Measurements from ENCODE around the gene DYNC2H1. TPM values are rescaled to one million over a fixed set of nuclear protein-coding genes. Genes with fewer than 3 reads are reported as not detected.

The DYNC2H1 gene
- total and polyA plus RNA-seq, 4 donors = 0.88 to 22.1 (median 16.5) TPM

GRCh38 chr11:103450241-103450640, 341.0 kb downstream of the DYNC2H1 start:
- H3K9me3 ChIP-seq (ENCODE audit: control insufficient read depth, low read length) = no peaks in the 10 kb centered on the region
- intact Hi-C loops (cut with DNase I) = no loop called here
- H3K4me1 ChIP-seq (ENCODE audit: control insufficient read depth in 1 of 2, insufficient read depth in 2 of 2, low read length in 2 of 2) = no peaks in the 10 kb centered on the region
- no peak overlapping the region for H3K4me3 ChIP-seq (ENCODE audit: low read length in 2 of 2)
- no peak for DNase-seq
- no peak for ATAC-seq (ENCODE audit: low FRiP score)
- H3K27ac ChIP-seq (ENCODE audit: low read depth in 1 of 2, low read length in 2 of 2) = no peak overlapping the region
- H3K36me3 ChIP-seq (ENCODE audit: control insufficient read depth in 1 of 2, insufficient read depth in 2 of 2, low read length in 1 of 2) = no peaks in the 10 kb centered on the region
- H3K27me3 ChIP-seq (ENCODE audit: control insufficient read depth in 1 of 2, insufficient read depth in 2 of 2, low read length in 1 of 2) = no peaks in the 10 kb centered on the region
- WGBS, 2 donors = 31 to 50% methylated on average over 4 of the region's 4 CpGs

DNA sequence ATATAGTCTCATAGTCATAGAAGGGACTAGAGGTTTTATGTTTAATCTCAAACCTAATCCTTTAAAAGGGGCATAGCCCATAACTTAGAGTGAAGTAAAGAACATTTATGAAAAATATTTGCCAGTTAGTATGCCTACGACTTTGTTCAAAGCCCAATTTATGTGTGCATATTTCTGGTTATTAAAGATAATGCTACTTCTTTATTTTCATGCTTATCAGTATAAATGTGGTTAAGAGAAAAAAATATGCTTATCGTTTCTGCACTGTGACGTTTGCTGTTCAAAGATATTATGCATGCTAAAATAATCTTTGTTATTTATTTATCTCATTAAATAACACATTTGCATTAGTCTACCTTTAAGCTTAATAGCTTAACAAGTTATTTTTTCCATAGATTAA, 343.9 kb downstream of the DYNC2H1 start:
- Histone ChIP-seq H3K36me3 (ENCODE audit: control insufficient read depth in 1 of 2, insufficient read depth in 2 of 2, low read length in 1 of 2) (no peaks in the 10 kb centered on the region), H3K4me1 (ENCODE audit: control insufficient read depth in 1 of 2, insufficient read depth in 2 of 2, low read length in 2 of 2) (no peaks in the 10 kb centered on the region), H3K27ac (ENCODE audit: low read depth in 1 of 2, low read length in 2 of 2) (no peak overlapping the region), H3K27me3 (ENCODE audit: control insufficient read depth in 1 of 2, insufficient read depth in 2 of 2, low read length in 1 of 2) (no peaks in the 10 kb centered on the region), H3K4me3 (ENCODE audit: low read length in 2 of 2) (no peak overlapping the region), H3K9me3 (ENCODE audit: control insufficient read depth, low read length) (no peaks in the 10 kb centered on the region)
- intact Hi-C loops (cut with DNase I) = no loop called here
- ATAC-seq (ENCODE audit: low FRiP score) = no peak
- DNase-seq = no peak
- WGBS, 2 donors = 62 to 63% methylated on average over 3 of the region's 3 CpGs

DNA sequence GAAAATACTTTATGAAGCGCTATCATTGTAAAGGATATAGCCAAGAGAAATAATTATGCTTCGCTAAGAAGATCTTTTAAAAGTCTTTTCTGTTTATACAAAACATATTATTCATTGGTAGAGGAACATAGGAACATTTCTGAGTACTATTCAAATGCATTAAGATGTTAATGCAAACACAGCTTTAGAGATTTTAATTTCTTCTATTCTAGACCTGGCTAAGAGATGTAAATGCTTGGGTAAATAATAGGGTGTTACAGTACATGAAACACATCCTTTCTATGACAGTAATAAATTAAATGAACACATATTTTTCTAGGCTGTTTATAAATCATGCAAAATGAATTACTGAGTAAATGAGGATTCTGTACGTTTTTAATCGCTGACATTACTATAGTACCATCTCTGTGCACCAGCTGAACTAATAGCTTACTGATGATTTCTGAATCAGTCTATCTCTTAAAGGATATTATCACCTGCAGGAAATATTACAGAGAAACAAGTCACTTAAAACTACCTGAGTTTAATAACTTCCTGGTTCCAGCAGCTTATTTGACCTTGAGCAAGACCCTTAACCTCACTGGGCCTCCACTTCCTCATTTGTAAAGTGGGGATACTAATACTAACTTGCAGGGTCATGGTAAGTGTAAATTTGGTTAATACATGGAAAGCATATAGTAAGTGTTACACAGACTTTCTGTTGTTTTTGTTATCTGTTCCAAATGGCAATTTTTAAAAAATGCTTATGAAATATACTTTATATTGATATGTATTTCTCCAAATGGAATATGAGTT, 344.9 kb downstream of the DYNC2H1 start:
- Histone ChIP-seq H3K27me3 (ENCODE audit: control insufficient read depth in 1 of 2, insufficient read depth in 2 of 2, low read length in 1 of 2) (no peaks in the 10 kb centered on the region), H3K4me3 (ENCODE audit: low read length in 2 of 2) (no peak overlapping the region), H3K4me1 (ENCODE audit: control insufficient read depth in 1 of 2, insufficient read depth in 2 of 2, low read length in 2 of 2) (no peaks in the 10 kb centered on the region), H3K27ac (ENCODE audit: low read depth in 1 of 2, low read length in 2 of 2) (no peak overlapping the region), H3K36me3 (ENCODE audit: control insufficient read depth in 1 of 2, insufficient read depth in 2 of 2, low read length in 1 of 2) (no peaks in the 10 kb centered on the region), H3K9me3 (ENCODE audit: control insufficient read depth, low read length) (no peaks in the 10 kb centered on the region)
- no peak for DNase-seq
- intact Hi-C loops (cut with DNase I) = no loop called here
- no peak for ATAC-seq (ENCODE audit: low FRiP score)
- 79 to 91% methylated on average over 4 of the region's 4 CpGs for WGBS, 2 donors

DNA sequence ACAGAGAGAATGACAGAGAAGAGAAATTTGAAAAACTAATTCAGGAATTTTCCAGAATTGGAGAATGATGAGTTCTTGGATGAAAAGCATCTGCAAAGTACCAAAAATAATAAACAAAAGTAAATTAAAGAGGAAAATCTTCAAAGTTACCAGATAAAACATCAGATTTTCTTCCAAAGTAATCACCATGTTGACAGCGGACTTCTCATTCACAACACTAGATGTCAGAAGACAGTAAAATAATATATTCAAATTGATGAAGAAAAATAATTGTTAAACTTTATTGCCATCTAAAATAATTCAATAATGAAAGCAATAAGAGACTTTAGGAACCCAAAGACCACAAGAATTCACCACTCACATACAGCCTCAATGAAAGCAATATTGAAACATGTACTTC, 355.2 kb downstream of the DYNC2H1 start:
- Histone ChIP-seq H3K9me3 (ENCODE audit: control insufficient read depth, low read length) (no peaks in the 10 kb centered on the region), H3K27ac (ENCODE audit: low read depth in 1 of 2, low read length in 2 of 2) (no peak overlapping the region), H3K36me3 (ENCODE audit: control insufficient read depth in 1 of 2, insufficient read depth in 2 of 2, low read length in 1 of 2) (no peaks in the 10 kb centered on the region), H3K4me3 (ENCODE audit: low read length in 2 of 2) (no peak overlapping the region), H3K4me1 (ENCODE audit: control insufficient read depth in 1 of 2, insufficient read depth in 2 of 2, low read length in 2 of 2) (no peaks in the 10 kb centered on the region), H3K27me3 (ENCODE audit: control insufficient read depth in 1 of 2, insufficient read depth in 2 of 2, low read length in 1 of 2) (no peaks in the 10 kb centered on the region)
- ATAC-seq (ENCODE audit: low FRiP score) (no peak), DNase-seq (no peak)
- 98% methylated on average over 1 of the region's 1 CpG for WGBS, 2 donors
- intact Hi-C loops (cut with DNase I) = no loop called here

DNA sequence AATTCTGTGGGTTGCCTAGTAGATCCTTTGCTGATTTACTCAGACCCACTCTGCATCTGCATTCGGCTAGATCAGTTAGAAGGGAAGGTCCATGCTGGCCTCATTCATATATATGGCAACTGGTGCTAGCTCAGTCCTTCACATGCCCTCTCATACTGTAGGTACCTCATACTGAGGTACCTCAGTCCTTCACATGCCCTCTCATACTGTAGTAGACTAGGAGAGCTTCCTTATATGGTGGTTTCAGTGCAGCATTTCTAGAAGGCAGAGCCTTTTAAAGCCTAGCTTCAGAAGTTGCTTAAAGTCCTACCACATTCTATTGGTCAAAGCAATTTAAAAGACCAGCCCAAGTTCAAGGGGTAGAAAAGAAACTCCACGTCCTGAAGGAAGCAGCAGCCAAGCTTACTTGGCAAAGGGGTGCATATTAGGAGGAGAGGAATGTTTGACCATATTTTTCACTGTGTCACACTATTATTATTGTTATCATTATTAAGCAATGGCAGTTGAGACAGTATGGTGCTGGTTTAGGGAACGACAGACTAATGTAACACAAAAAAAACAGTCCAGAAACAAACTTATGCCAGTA, 356.4 kb downstream of the DYNC2H1 start:
- no peak for DNase-seq
- Histone ChIP-seq H3K9me3 (ENCODE audit: control insufficient read depth, low read length) (no peaks in the 10 kb centered on the region), H3K36me3 (ENCODE audit: control insufficient read depth in 1 of 2, insufficient read depth in 2 of 2, low read length in 1 of 2) (no peaks in the 10 kb centered on the region), H3K27ac (ENCODE audit: low read depth in 1 of 2, low read length in 2 of 2) (no peak overlapping the region), H3K4me1 (ENCODE audit: control insufficient read depth in 1 of 2, insufficient read depth in 2 of 2, low read length in 2 of 2) (no peaks in the 10 kb centered on the region), H3K4me3 (ENCODE audit: low read length in 2 of 2) (no peak overlapping the region), H3K27me3 (ENCODE audit: control insufficient read depth in 1 of 2, insufficient read depth in 2 of 2, low read length in 1 of 2) (no peaks in the 10 kb centered on the region)
- intact Hi-C loops (cut with DNase I) = no loop called here
- ATAC-seq (ENCODE audit: low FRiP score) = no peak
- WGBS, 2 donors = 34 to 39% methylated on average over 3 of the region's 3 CpGs

- no peak for DNase-seq
- WGBS, 2 donors = 90 to 95% methylated on average over 4 of the region's 4 CpGs
These were observed 362.3 kb downstream of the DYNC2H1 start for GRCh38 chr11:103471546-103471945.

DNA sequence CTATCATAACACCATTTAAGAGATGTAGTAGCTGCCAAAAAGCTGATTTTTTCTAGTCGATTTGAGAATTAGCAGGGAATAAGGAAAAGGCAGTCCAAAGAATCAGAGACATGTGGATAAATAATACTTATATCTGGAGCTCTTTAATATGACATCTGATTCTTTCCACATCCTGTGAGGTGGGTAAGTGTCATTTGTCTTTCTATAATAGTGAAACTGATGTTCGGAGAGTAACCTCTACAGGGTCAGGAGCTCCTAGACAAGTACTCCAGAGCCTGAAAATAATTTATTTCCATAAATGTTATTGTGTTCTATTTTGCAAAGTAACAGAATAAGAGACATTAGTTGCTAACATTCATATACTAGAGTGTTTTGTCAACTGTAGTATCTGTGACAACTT, 367.6 kb downstream of the DYNC2H1 start:
- ATAC-seq (ENCODE audit: low FRiP score) (no peak), DNase-seq (no peak)
- 80 to 84% methylated on average over 2 of the region's 2 CpGs for WGBS, 2 donors
- intact Hi-C loops (cut with DNase I) = no loop called here
- Histone ChIP-seq H3K4me3 (ENCODE audit: low read length in 2 of 2) (no peak overlapping the region), H3K36me3 (ENCODE audit: control insufficient read depth in 1 of 2, insufficient read depth in 2 of 2, low read length in 1 of 2) (no peaks in the 10 kb centered on the region), H3K27ac (ENCODE audit: low read depth in 1 of 2, low read length in 2 of 2) (no peak overlapping the region), H3K9me3 (ENCODE audit: control insufficient read depth, low read length) (no peaks in the 10 kb centered on the region), H3K4me1 (ENCODE audit: control insufficient read depth in 1 of 2, insufficient read depth in 2 of 2, low read length in 2 of 2) (no peaks in the 10 kb centered on the region), H3K27me3 (ENCODE audit: control insufficient read depth in 1 of 2, insufficient read depth in 2 of 2, low read length in 1 of 2) (no peaks in the 10 kb centered on the region)

More at GRCh38 chr11:103471546-103471945, 362.3 kb downstream of the DYNC2H1 start:
- no peak overlapping the region for H3K4me3 ChIP-seq (ENCODE audit: low read length in 2 of 2)
- H3K27me3 ChIP-seq (ENCODE audit: control insufficient read depth in 1 of 2, insufficient read depth in 2 of 2, low read length in 1 of 2) = no peaks in the 10 kb centered on the region
- H3K9me3 ChIP-seq (ENCODE audit: control insufficient read depth, low read length) = no peaks in the 10 kb centered on the region
- H3K36me3 ChIP-seq (ENCODE audit: control insufficient read depth in 1 of 2, insufficient read depth in 2 of 2, low read length in 1 of 2) = no peaks in the 10 kb centered on the region
- H3K4me1 ChIP-seq (ENCODE audit: control insufficient read depth in 1 of 2, insufficient read depth in 2 of 2, low read length in 2 of 2) = no peaks in the 10 kb centered on the region
- intact Hi-C loops (cut with DNase I) = no loop called here
- no peak for ATAC-seq (ENCODE audit: low FRiP score)
- no peak overlapping the region for H3K27ac ChIP-seq (ENCODE audit: low read depth in 1 of 2, low read length in 2 of 2)

- ATAC-seq (ENCODE audit: low FRiP score) = no peak
- no peak for DNase-seq
- Histone ChIP-seq H3K9me3 (ENCODE audit: control insufficient read depth, low read length) (no peaks in the 10 kb centered on the region), H3K27me3 (ENCODE audit: control insufficient read depth in 1 of 2, insufficient read depth in 2 of 2, low read length in 1 of 2) (no peaks in the 10 kb centered on the region), H3K27ac (ENCODE audit: low read depth in 1 of 2, low read length in 2 of 2) (no peak overlapping the region), H3K4me1 (ENCODE audit: control insufficient read depth in 1 of 2, insufficient read depth in 2 of 2, low read length in 2 of 2) (no peaks in the 10 kb centered on the region), H3K36me3 (ENCODE audit: control insufficient read depth in 1 of 2, insufficient read depth in 2 of 2, low read length in 1 of 2) (no peaks in the 10 kb centered on the region), H3K4me3 (ENCODE audit: low read length in 2 of 2) (no peak overlapping the region)
- 62 to 70% methylated on average over 4 of the region's 4 CpGs for WGBS, 2 donors
- intact Hi-C loops (cut with DNase I) = no loop called here
These were observed 371.2 kb downstream of the DYNC2H1 start for GRCh38 chr11:103480421-103480820.

DNA sequence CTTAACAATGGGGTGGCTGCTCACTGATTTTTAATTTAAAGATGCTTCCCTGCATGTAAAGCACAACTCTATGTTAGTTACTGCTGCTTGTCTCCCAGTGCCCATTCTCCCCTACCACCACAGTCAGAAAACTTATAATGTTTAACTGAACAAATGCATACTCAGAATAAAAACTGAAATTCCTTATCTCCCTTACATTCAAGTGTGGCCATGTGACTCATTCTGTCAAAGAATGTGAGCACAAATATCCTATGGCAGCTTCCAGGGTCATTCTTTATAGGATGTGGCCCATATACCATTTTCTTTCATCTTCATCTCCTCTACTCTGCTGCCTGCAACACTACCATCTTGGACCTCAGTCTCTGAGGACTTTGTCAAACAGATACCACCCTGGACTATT, 374.8 kb downstream of the DYNC2H1 start:
- no peaks in the 10 kb centered on the region for H3K9me3 ChIP-seq (ENCODE audit: control insufficient read depth, low read length)
- no peaks in the 10 kb centered on the region for H3K27me3 ChIP-seq (ENCODE audit: control insufficient read depth in 1 of 2, insufficient read depth in 2 of 2, low read length in 1 of 2)
- DNase-seq (no peak), ATAC-seq (ENCODE audit: low FRiP score) (no peak)
- H3K4me3 ChIP-seq (ENCODE audit: low read length in 2 of 2) = no peak overlapping the region
- H3K27ac ChIP-seq (ENCODE audit: low read depth in 1 of 2, low read length in 2 of 2) = no peak overlapping the region
- H3K4me1 ChIP-seq (ENCODE audit: control insufficient read depth in 1 of 2, insufficient read depth in 2 of 2, low read length in 2 of 2) = no peaks in the 10 kb centered on the region
- intact Hi-C loops (cut with DNase I) = no loop called here
- no peaks in the 10 kb centered on the region for H3K36me3 ChIP-seq (ENCODE audit: control insufficient read depth in 1 of 2, insufficient read depth in 2 of 2, low read length in 1 of 2)

Measured in aorta (tissue), 5 donors.